HepG2 (cell line): ENCODE results near the gene GAGE10. TPM values are rescaled to one million over a fixed set of nuclear protein-coding genes. Genes with fewer than 3 reads are reported as not detected.

Source experiments
- ATAC-seq: fragments of 200-7000 bp; cut with Tn5 transposase; 3 replicates; pipeline ENCODE4 v1.9.1; 2020; ENCODE audit warnings: mild to moderate bottlenecking, moderate library complexity
- BruUV-seq: library from RNA; stranded (reverse); fragments of 400-500 nt; replicated peaks from 2 replicates; lab custom pipeline; 2021; lab: Mats Ljungman, UMichigan
- CTCF ChIA-PET: fragments of 300-600 bp; formaldehyde crosslinking; extraction: SDS; loops from one replicate; lab custom pipeline; 2021; ENCODE audit warnings: low total read pairs, inconsistent platforms, low intra/inter-chr PET ratio; lab: Yijun Ruan, JAX
- POLR2A ChIA-PET: fragments of 350-600 bp; sonication (Branson Sonifier 250); formaldehyde crosslinking; loops from one replicate; lab custom pipeline; 2020; ENCODE audit warnings: antibody characterized with exemption, inconsistent platforms; lab: Yijun Ruan, JAX
- DNase-seq: peaks from one replicate; pipeline ENCODE4 v3.0.0-alpha.2; 2015; ENCODE audit warnings: low spot score
- FAIRE-seq: peaks from 3 replicates; lab custom pipeline; 2011; peaks lifted over from hg19 to GRCh38; lab: Jason Lieb, UNC
- H2AFZ ChIP-seq: one replicate; pipeline ENCODE4 v1.6.1; 2011; ENCODE audit warnings: low read length, inconsistent platforms
- H3K27ac ChIP-seq: fragments of 300-600 bp; 3 replicates; pipeline ENCODE4 v1.8.0; 2011; ENCODE audit warnings: mixed run types, mild to moderate bottlenecking, mixed read lengths, low read length, inconsistent platforms; ENCODE audit not compliant: insufficient read depth; ENCODE audit errors: extremely low read length
- H3K27me3 ChIP-seq, 2 experiments: fragments of 200-600 bp in 1 of 2; 2 replicates in 1 of 2; 3 replicates in 1 of 2; pipeline versions ENCODE4 v1.6.0 to v1.8.0; 2011; ENCODE audit warnings: low read length in 2 of 2, mild to moderate bottlenecking in 2 of 2, moderate library complexity in 2 of 2, inconsistent platforms in 1 of 2; ENCODE audit not compliant: insufficient read depth in 2 of 2, control insufficient read depth in 1 of 2
- H3K36me3 ChIP-seq, 2 experiments: fragments of 200-600 bp in 1 of 2; replicated peaks in 1 of 2; 2 replicates in 1 of 2; 3 replicates in 1 of 2; pipeline versions ENCODE4 v1.5.1 to v1.8.0; 2011; ENCODE audit warnings: low read length in 2 of 2, inconsistent platforms in 1 of 2; ENCODE audit not compliant: insufficient read depth in 2 of 2, control insufficient read depth in 1 of 2
- H3K4me1 ChIP-seq: 2 replicates; pipeline ENCODE4 v1.5.1; 2012; ENCODE audit warnings: low read length, inconsistent platforms; ENCODE audit not compliant: insufficient read depth
- H3K4me2 ChIP-seq: 2 replicates; pipeline ENCODE4 v1.6.0; 2011; ENCODE audit warnings: low read depth, low read length, inconsistent platforms
- H3K4me3 ChIP-seq, 3 experiments: fragments of 200-600 bp in 1 of 3; sonication (generic), shearing (Covaris generic) in 1 of 3; replicated peaks in 1 of 3; 2 replicates each; pipeline ENCODE4 v1.5.1; 2011 to 2016; ENCODE audit warnings: low read length in 3 of 3, inconsistent platforms in 2 of 3, low read depth in 2 of 3, mild to moderate bottlenecking in 2 of 3, control low read depth in 1 of 3, mixed read lengths in 1 of 3; ENCODE audit not compliant: insufficient read depth in 1 of 3
- H3K79me2 ChIP-seq: one replicate; pipeline ENCODE4 v1.6.1; 2011; ENCODE audit warnings: low read length, inconsistent platforms; ENCODE audit not compliant: insufficient read depth
- H3K9ac ChIP-seq: 2 replicates; pipeline ENCODE4 v1.6.0; 2011; ENCODE audit warnings: mild to moderate bottlenecking, low read depth, low read length, inconsistent platforms; ENCODE audit not compliant: insufficient read depth
- H3K9me3 ChIP-seq: 2 replicates; pipeline ENCODE4 v1.5.1; 2012; ENCODE audit warnings: mild to moderate bottlenecking, low read length
- H4K20me1 ChIP-seq: 2 replicates; pipeline ENCODE4 v1.6.0; 2011; ENCODE audit warnings: inconsistent platforms, mild to moderate bottlenecking, low read length, moderate library complexity; ENCODE audit not compliant: insufficient read depth
- CHCHD3 ChIP-seq: sonication (generic); formaldehyde crosslinking; IDR thresholded peaks from 2 replicates; pipeline ENCODE4 v1.8.0; 2022; ENCODE audit warnings: mild to moderate bottlenecking, missing genetic modification reagents, moderate library complexity
- HMG20A ChIP-seq: IDR thresholded peaks from 2 replicates; pipeline ENCODE4 v1.6.1; 2016; ENCODE audit warnings: borderline replicate concordance
- HOMEZ ChIP-seq: IDR thresholded peaks from 2 replicates; pipeline ENCODE4 v1.6.1; 2016; ENCODE audit warnings: low read depth
- NRL ChIP-seq: sonication (generic); formaldehyde crosslinking; IDR thresholded peaks from 2 replicates; pipeline ENCODE4 v1.5.0; 2020; ENCODE audit warnings: missing genetic modification reagents, mild to moderate bottlenecking, moderate library complexity, borderline replicate concordance
- RCOR2 ChIP-seq: IDR thresholded peaks from 2 replicates; pipeline ENCODE4 v1.6.1; 2016; ENCODE audit warnings: missing biosample characterization, missing genetic modification reagents
- TEAD2 ChIP-seq: sonication (generic); formaldehyde crosslinking; IDR thresholded peaks from 2 replicates; pipeline ENCODE4 v1.9.0; 2021; ENCODE audit warnings: missing genetic modification reagents
- TFDP2 ChIP-seq: sonication (generic); formaldehyde crosslinking; IDR thresholded peaks from 2 replicates; pipeline ENCODE4 v1.4.0; 2020; ENCODE audit warnings: missing genetic modification reagents
- YEATS4 ChIP-seq: sonication (generic); formaldehyde crosslinking; IDR thresholded peaks from 2 replicates; pipeline ENCODE4 v1.4.0; 2020; ENCODE audit warnings: missing genetic modification reagents, borderline replicate concordance
- ZFX ChIP-seq: sonication (generic); formaldehyde crosslinking; IDR thresholded peaks from 2 replicates; pipeline ENCODE4 v1.4.0; 2020; ENCODE audit warnings: mild to moderate bottlenecking, low read depth, missing genetic modification reagents, moderate library complexity
- ZNF180 ChIP-seq: sonication (generic); formaldehyde crosslinking; IDR thresholded peaks from 2 replicates; pipeline ENCODE4 v1.4.0; 2020; ENCODE audit warnings: low read depth, missing genetic modification reagents, borderline replicate concordance
- ZNF20 ChIP-seq: sonication (generic); formaldehyde crosslinking; IDR thresholded peaks from 2 replicates; pipeline ENCODE4 v1.4.0; 2020; ENCODE audit warnings: mild to moderate bottlenecking, moderate library complexity, missing genetic modification reagents
- ZNF232 ChIP-seq: sonication (generic); formaldehyde crosslinking; IDR thresholded peaks from 2 replicates; pipeline ENCODE4 v1.4.0; 2020; ENCODE audit warnings: missing genetic modification reagents, borderline replicate concordance
- ZNF335 ChIP-seq: sonication (generic); formaldehyde crosslinking; IDR thresholded peaks from 2 replicates; pipeline ENCODE4 v1.4.0; 2020; ENCODE audit warnings: missing genetic modification reagents
- ZNF577 ChIP-seq: sonication (generic); formaldehyde crosslinking; IDR thresholded peaks from 2 replicates; pipeline ENCODE4 v1.4.0; 2020; ENCODE audit warnings: mild to moderate bottlenecking, low read depth, missing genetic modification reagents, borderline replicate concordance
- ZNF747 ChIP-seq: sonication (generic); formaldehyde crosslinking; IDR thresholded peaks from 2 replicates; pipeline ENCODE4 v1.8.1; 2023; ENCODE audit warnings: missing genetic modification reagents, mild to moderate bottlenecking, borderline replicate concordance
- ZNF75D ChIP-seq: sonication (generic); formaldehyde crosslinking; IDR thresholded peaks from 2 replicates; pipeline ENCODE4 v1.8.1; 2023; ENCODE audit warnings: missing genetic modification reagents, mild to moderate bottlenecking, borderline replicate concordance
- ZSCAN31 ChIP-seq: sonication (generic); formaldehyde crosslinking; IDR thresholded peaks from 2 replicates; pipeline ENCODE4 v1.5.0; 2020; ENCODE audit warnings: low read depth, mild to moderate bottlenecking, missing genetic modification reagents
- WGBS: methylation state at CpG from one replicate; pipeline ENCODE4 v1.1.6; 2017; ENCODE audit warnings: low lambda C conversion rate; 5-methylcytosine and 5-hydroxymethylcytosine counted together
- in situ Hi-C: cut with HindIII; loops from 2 replicates; pipeline ENCODE4 v1.10.0; 2017; ENCODE audit warnings: low pct_unique_long_range_greater_than_20kb; ENCODE audit not compliant: extremely low pct_ligation_motif_present
- intact Hi-C: fragments of 100-400 bp; cut with micrococcal nuclease; formaldehyde crosslinking; loops from one replicate; pipeline ENCODE4 v1.10.0; 2022; ENCODE audit not compliant: unreplicated experiment
- polyA plus RNA-seq, 8 experiments: library from polyadenylated mRNA; depleted of rRNA in 3 of 8; stranded (reverse) in 7 of 8; unstranded in 1 of 8; fragments of >200 nt; fragmentation: Illumina TruSeq in 4 of 8; extraction: Trizol in 4 of 8; gene quantifications; 2 replicates each; pipeline versions ENCODE4 v1.2.1 to v1.2.3, GENCODE V29; 2011 to 2016; ENCODE audit warnings: low read depth in 4 of 8, missing spikeins in 1 of 8, mixed read lengths in 1 of 8; ENCODE audit not compliant: insufficient read depth in 1 of 8
- total RNA-seq, 5 experiments: library from RNA; depleted of rRNA; stranded (reverse); fragments of >200 nt; fragmentation: Illumina TruSeq; extraction: Trizol; gene quantifications; 2 replicates each; pipeline ENCODE4 v1.2.3, GENCODE V29; 2016; ENCODE audit warnings: low read depth in 1 of 5
- TF ChIP-seq, protein P1 (sequence below): IDR thresholded peaks from 2 replicates; pipeline ENCODE4 v1.6.1; 2016; ENCODE audit warnings: missing biosample characterization, missing genetic modification reagents, low read depth
- TF ChIP-seq, protein P2 (sequence below): sonication (generic); formaldehyde crosslinking; IDR thresholded peaks from 2 replicates; pipeline ENCODE4 v1.4.0; 2020; ENCODE audit warnings: missing genetic modification reagents, mild to moderate bottlenecking, borderline replicate concordance

The GAGE10 gene
- total and polyA plus RNA-seq, 2 of the 13 experiments (the other 11 are each of a cell fraction or from before 2014, with no cell fraction given): not detected

DNA sequence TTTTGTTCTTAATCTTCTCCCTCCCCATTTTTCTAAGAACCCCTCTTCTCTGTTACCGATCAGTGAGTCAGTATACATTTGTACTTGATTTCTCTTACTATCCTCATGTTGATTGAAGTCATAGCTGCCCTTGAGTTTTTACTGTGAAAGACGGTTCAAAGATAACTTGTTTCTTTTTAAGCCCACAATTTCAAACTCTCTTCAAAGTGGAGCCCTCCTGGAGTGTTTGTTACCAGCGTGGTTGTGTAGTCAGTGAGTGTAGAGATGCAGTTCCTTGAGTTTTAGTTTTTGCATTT is 26.0 kb upstream of the GAGE10 start:
- ATAC-seq (no peak), FAIRE-seq (no peak), DNase-seq (no peak)
- no peak overlapping the region for H2AFZ ChIP-seq
- H3K9ac ChIP-seq: no peak overlapping the region
- BruUV-seq: no TSS peak
- H3K27me3 ChIP-seq: no peaks in the 10 kb centered on the region
- peaks cover 11% of the 10 kb centered on the region for H3K4me1 ChIP-seq
- WGBS: 49% methylated on average over 3 of the region's 3 CpGs
- H3K36me3 ChIP-seq: no peaks in the 10 kb centered on the region
- H3K4me2 ChIP-seq: no peak overlapping the region
- H3K9me3 ChIP-seq: no peaks in the 10 kb centered on the region
- intact Hi-C loops: no loop called here
- no peak for TF ChIP-seq HMG20A (CRISPR knock-in tag)
- TF ChIP-seq NRL (CRISPR knock-in tag): no peak
- no peak for TF ChIP-seq ZNF747 (CRISPR knock-in tag)
- TF ChIP-seq TEAD2 (CRISPR knock-in tag): no peak
- no peak for TF ChIP-seq ZNF20 (CRISPR knock-in tag)
- TF ChIP-seq YEATS4 (CRISPR knock-in tag): no peak
- TF ChIP-seq ZNF180 (CRISPR knock-in tag): no peak
- TF ChIP-seq, protein P1, sequence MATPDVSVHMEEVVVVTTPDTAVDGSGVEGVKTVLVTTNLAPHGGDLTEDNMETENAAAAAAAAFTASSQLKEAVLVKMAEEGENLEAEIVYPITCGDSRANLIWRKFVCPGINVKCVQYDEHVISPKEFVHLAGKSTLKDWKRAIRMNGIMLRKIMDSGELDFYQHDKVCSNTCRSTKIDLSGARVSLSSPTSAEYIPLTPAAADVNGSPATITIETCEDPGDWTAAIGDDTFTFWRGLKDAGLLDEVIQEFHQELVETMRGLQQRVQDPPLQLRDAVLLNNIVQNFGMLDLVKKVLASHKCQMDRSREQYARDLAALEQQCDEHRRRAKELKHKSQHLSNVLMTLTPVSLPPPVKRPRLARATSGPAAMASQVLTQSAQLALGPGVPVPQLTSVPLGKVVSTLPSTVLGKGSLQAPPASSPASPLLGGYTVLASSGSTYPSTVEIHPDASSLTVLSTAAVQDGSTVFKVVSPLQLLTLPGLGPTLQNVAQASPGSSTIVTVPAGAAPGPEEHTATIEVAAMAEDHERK (CRISPR knock-in tag): no peak
- TF ChIP-seq RCOR2 (CRISPR knock-in tag): no peak
- no peak for TF ChIP-seq ZNF335
- TF ChIP-seq ZSCAN31 (CRISPR knock-in tag): no peak
- no peak for TF ChIP-seq ZFX (CRISPR knock-in tag)
- TF ChIP-seq HOMEZ (CRISPR knock-in tag): no peak
- TF ChIP-seq TFDP2 (CRISPR knock-in tag): no peak
- no peak for TF ChIP-seq ZNF577 (CRISPR knock-in tag)
- no peak for TF ChIP-seq ZNF232 (CRISPR knock-in tag)
- TF ChIP-seq, protein P2, sequence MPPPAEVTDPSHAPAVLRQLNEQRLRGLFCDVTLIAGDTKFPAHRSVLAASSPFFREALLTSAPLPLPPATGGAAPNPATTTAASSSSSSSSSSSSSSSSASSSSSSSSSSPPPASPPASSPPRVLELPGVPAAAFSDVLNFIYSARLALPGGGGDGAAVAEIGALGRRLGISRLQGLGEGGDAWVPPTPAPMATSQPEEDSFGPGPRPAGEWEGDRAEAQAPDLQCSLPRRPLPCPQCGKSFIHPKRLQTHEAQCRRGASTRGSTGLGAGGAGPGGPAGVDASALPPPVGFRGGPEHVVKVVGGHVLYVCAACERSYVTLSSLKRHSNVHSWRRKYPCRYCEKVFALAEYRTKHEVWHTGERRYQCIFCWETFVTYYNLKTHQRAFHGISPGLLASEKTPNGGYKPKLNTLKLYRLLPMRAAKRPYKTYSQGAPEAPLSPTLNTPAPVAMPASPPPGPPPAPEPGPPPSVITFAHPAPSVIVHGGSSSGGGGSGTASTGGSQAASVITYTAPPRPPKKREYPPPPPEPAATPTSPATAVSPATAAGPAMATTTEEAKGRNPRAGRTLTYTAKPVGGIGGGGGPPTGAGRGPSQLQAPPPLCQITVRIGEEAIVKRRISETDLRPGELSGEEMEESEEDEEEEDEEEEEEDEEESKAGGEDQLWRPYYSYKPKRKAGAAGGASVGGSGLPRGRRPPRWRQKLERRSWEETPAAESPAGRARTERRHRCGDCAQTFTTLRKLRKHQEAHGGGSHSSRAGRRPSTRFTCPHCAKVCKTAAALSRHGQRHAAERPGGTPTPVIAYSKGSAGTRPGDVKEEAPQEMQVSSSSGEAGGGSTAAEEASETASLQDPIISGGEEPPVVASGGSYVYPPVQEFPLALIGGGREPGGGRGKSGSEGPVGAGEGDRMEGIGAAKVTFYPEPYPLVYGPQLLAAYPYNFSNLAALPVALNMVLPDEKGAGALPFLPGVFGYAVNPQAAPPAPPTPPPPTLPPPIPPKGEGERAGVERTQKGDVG (CRISPR knock-in tag): no peak
- no peak for TF ChIP-seq ZNF75D (CRISPR knock-in tag)
- TF ChIP-seq CHCHD3 (CRISPR knock-in tag): no peak
- no peak overlapping the region for H3K4me3 ChIP-seq
- no peaks in the 10 kb centered on the region for H4K20me1 ChIP-seq
- ChIA-PET POLR2A (no interaction called here), CTCF (no interaction called here)
- in situ Hi-C loops: no loop called here
- no peak overlapping the region for H3K27ac ChIP-seq
- H3K79me2 ChIP-seq: peaks cover 2% of the 10 kb centered on the region
